ENCODE measurements around the gene NOL6. TPM values are rescaled to one million over a fixed set of nuclear protein-coding genes. Genes with fewer than 3 reads are reported as not detected.

NOL6 gene
- total and polyA plus RNA-seq, 2 of the 13 experiments (the other 11 are each of a cell fraction or from before 2014, with no cell fraction given), result 17.0 to 30.2 TPM

- TF ChIP-seq DRAP1 (CRISPR knock-in tag; IDR thresholded peaks at IDR 0.05) (peak; percentile 85), ZFY (CRISPR knock-in tag; IDR thresholded peaks at IDR 0.05) (peak; percentile 96), ZNF616 (CRISPR knock-in tag; IDR thresholded peaks at IDR 0.05; ENCODE audit: low read depth) (no peak), RFX5 (IDR thresholded peaks at IDR 0.05; ENCODE audit: low read depth, low read length) (no peak), ZNF766 (CRISPR knock-in tag; IDR thresholded peaks at IDR 0.05; ENCODE audit: borderline replicate concordance) (0 out of 2 replicates have a peak, but pooled peaks have one; percentile 24), ATF1 (CRISPR knock-in tag; IDR thresholded peaks at IDR 0.05) (peak; percentile 68; the same call in 1 of the 2 replicates), ZNF326 (CRISPR knock-in tag; IDR thresholded peaks at IDR 0.05; ENCODE audit: borderline replicate concordance) (no peak), MLXIP (CRISPR knock-in tag; IDR thresholded peaks at IDR 0.05; ENCODE audit: borderline replicate concordance) (no peak), TOPORS (CRISPR knock-in tag; IDR thresholded peaks at IDR 0.05) (no peak), U2AF1 (optimal IDR thresholded peaks at IDR 0.05; ENCODE audit: low read depth, low read length) (peak; percentile 70), ZNF724P (CRISPR knock-in tag; IDR thresholded peaks at IDR 0.05; ENCODE audit: borderline replicate concordance) (no peak), ZNF263 (CRISPR knock-in tag; IDR thresholded peaks at IDR 0.05) (no peak), ZNF274 (CRISPR knock-in tag; IDR thresholded peaks at IDR 0.05) (no peak; the same call in 1 of the 2 replicates), ZNF574 (CRISPR knock-in tag; IDR thresholded peaks at IDR 0.05) (peak; percentile 82), HDAC1 (CRISPR knock-in tag; IDR thresholded peaks at IDR 0.05) (peak; percentile 91), ZNF609 (CRISPR knock-in tag; IDR thresholded peaks at IDR 0.05; ENCODE audit: borderline replicate concordance) (no peak), NR3C1 (CRISPR knock-in tag; IDR thresholded peaks at IDR 0.05) (no peak), ZNF530 (CRISPR knock-in tag; IDR thresholded peaks at IDR 0.05; ENCODE audit: low read depth) (no peak), SALL1 (CRISPR knock-in tag; IDR thresholded peaks at IDR 0.05) (peak; percentile 66)
Measured at GRCh38 chr9:33473643-33474352, at the start of gene NOL6 (continued).

Data from HepG2 (cell line).